Suprapubic skin (tissue), 4 donors: ENCODE measurements around the gene DAAM1.

Source experiments
- CTCF ChIP-seq, 2 donors: fragments of 200-600 bp in 1 of 2; fragments of 450-650 bp in 1 of 2; sonication (generic) in 1 of 2; IDR thresholded peaks; one replicate each; pipeline ENCODE4 v1.5.1; 2016 to 2019; ENCODE audit warnings: antibody characterized with exemption in 2 of 2, mild to moderate bottlenecking in 1 of 2, moderate library complexity in 1 of 2
- EP300 ChIP-seq: sonication (generic); formaldehyde crosslinking; IDR thresholded peaks from one replicate; pipeline ENCODE4 v1.6.1; 2017; ENCODE audit warnings: antibody characterized with exemption
- POLR2A ChIP-seq, 2 donors: fragments of 450-650 bp; IDR thresholded peaks; one replicate each; pipeline ENCODE4 v1.6.1; 2017; ENCODE audit warnings: antibody characterized with exemption in 2 of 2, mild to moderate bottlenecking in 2 of 2, moderate library complexity in 2 of 2
- POLR2AphosphoS5 ChIP-seq, 3 donors: sonication (generic); formaldehyde crosslinking; IDR thresholded peaks; one replicate each; pipeline ENCODE4 v1.6.1; 2017; ENCODE audit warnings: antibody characterized with exemption in 3 of 3

- TF ChIP-seq POLR2AphosphoS5 (IDR thresholded peaks at IDR 0.05) (no peak), CTCF (IDR thresholded peaks at IDR 0.05) (no peak), POLR2A (IDR thresholded peaks at IDR 0.05) (no peak), EP300 (no peak)
Observed at GRCh38 chr14:59362513-59362912, 174.0 kb downstream of the DAAM1 start.
